ENCODE data around the gene ETV3L. TPM values are rescaled to one million over a fixed set of nuclear protein-coding genes. Genes with fewer than 3 reads are reported as not detected.

The ETV3L gene
- total RNA-seq, 1 experiment from 2014 or later, result 0.13 TPM

DNA sequence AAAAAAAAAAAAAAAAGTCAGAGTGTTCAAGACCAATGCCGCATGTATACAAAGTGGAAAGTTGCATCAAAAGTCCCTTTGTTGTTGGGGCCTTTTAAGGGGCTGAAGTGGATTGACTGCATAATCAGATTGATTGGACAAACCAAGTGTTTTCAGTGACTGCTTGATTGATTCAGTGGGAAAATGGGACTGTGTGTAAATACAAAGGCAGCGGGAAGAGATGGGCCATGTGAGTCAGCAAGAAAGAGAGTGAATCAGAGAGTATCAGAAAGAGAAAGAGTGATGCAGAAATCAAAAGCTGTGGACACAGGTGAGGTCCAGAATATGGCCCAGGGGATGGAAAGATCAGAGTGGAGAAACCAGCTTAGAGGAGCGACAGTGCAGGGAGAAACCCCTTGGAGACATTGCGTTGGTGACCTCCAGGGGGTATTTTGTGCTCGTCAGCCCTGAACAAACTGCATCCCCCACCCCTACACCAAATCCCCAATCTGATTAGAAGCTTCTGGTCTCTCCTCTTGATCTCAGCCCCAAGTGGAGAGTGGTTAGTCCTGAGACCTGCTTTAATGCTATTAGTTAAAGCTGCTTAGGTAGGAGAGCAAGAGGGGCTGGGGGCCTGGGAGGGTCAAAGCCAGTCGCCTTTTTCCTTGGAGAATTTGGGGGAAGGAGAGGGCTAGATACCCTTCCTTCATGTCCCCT, 5.1 kb upstream of the ETV3L start:
- CTCF ChIA-PET, result interaction anchor here (3.2 kb wide), 1 partner anchor 14 kb away, joined by 18 read pairs; no protein-coding TSS in a partner anchor
- no peak overlapping the region for H3K4me3 Mint-ChIP-seq
- POLR2A ChIA-PET, result no interaction called here
- TF ChIP-seq FOXP4 (CRISPR knock-in tag; IDR thresholded peaks at IDR 0.05), result no peak
- TF ChIP-seq, protein P1, sequence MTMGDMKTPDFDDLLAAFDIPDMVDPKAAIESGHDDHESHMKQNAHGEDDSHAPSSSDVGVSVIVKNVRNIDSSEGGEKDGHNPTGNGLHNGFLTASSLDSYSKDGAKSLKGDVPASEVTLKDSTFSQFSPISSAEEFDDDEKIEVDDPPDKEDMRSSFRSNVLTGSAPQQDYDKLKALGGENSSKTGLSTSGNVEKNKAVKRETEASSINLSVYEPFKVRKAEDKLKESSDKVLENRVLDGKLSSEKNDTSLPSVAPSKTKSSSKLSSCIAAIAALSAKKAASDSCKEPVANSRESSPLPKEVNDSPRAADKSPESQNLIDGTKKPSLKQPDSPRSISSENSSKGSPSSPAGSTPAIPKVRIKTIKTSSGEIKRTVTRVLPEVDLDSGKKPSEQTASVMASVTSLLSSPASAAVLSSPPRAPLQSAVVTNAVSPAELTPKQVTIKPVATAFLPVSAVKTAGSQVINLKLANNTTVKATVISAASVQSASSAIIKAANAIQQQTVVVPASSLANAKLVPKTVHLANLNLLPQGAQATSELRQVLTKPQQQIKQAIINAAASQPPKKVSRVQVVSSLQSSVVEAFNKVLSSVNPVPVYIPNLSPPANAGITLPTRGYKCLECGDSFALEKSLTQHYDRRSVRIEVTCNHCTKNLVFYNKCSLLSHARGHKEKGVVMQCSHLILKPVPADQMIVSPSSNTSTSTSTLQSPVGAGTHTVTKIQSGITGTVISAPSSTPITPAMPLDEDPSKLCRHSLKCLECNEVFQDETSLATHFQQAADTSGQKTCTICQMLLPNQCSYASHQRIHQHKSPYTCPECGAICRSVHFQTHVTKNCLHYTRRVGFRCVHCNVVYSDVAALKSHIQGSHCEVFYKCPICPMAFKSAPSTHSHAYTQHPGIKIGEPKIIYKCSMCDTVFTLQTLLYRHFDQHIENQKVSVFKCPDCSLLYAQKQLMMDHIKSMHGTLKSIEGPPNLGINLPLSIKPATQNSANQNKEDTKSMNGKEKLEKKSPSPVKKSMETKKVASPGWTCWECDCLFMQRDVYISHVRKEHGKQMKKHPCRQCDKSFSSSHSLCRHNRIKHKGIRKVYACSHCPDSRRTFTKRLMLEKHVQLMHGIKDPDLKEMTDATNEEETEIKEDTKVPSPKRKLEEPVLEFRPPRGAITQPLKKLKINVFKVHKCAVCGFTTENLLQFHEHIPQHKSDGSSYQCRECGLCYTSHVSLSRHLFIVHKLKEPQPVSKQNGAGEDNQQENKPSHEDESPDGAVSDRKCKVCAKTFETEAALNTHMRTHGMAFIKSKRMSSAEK (CRISPR knock-in tag; IDR thresholded peaks at IDR 0.05; ENCODE audit: borderline replicate concordance), result no peak
- no peak for TF ChIP-seq ZNF232 (CRISPR knock-in tag; IDR thresholded peaks at IDR 0.05)
- H3K36me3 Mint-ChIP-seq, result no peaks in the 10 kb centered on the region
- H3K27ac Mint-ChIP-seq, result no peak overlapping the region
- H3K9me3 Mint-ChIP-seq, result no peaks in the 10 kb centered on the region
- H3K27me3 Mint-ChIP-seq (ENCODE audit: low read depth), result peaks cover 27% of the 10 kb centered on the region
- no peak for ATAC-seq
- no peak for DNase-seq (ENCODE audit: low spot score)
- peaks cover 23% of the 10 kb centered on the region for H3K4me1 Mint-ChIP-seq

DNA sequence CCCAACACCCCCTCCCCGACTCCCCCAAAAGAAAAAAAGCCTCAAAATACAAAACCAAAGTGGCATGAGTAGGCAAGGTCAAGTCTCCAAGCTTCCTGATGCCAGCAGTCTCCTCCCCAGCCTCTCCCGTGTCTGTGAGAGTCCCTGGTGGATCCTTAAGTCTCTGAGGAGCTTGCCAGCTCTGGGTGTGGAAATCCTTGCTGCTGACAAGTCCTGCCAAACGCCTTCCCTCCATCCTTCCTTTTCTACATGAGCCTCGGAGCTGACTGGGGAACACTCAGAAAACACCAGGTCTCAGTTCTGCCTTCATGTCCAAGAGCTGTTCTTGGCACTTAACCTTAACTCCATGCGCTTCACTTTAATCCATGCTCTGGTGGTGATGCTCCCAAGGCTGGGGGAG, 3.7 kb upstream of the ETV3L start:
- Mint-ChIP-seq H3K27me3 (ENCODE audit: low read depth) (peaks cover 20% of the 10 kb centered on the region), H3K4me3 (no peak overlapping the region), H3K4me1 (peaks cover 27% of the 10 kb centered on the region), H3K9me3 (no peaks in the 10 kb centered on the region), H3K27ac (no peak overlapping the region), H3K36me3 (no peaks in the 10 kb centered on the region)
- ChIA-PET POLR2A (interaction anchor here (1.0 kb wide), 1 partner anchor 53 kb away, joined by 3 read pairs; no protein-coding TSS in a partner anchor), CTCF (interaction anchor here (2.7 to 3.2 kb wide), 2 partner anchors 13 to 52 kb away, joined by 7 to 18 read pairs; no protein-coding TSS in a partner anchor)
- no peak for TF ChIP-seq TCF7 (CRISPR knock-in tag; IDR thresholded peaks at IDR 0.05; ENCODE audit: low read depth)
- no peak for TF ChIP-seq CDX4 (CRISPR knock-in tag; IDR thresholded peaks at IDR 0.05; ENCODE audit: borderline replicate concordance)
- TF ChIP-seq NFYB (CRISPR knock-in tag; conservative IDR thresholded peaks at IDR 0.05; ENCODE audit: low read depth), result no peak
- no peak for TF ChIP-seq ESRRA (CRISPR knock-in tag; IDR thresholded peaks at IDR 0.05; ENCODE audit: borderline replicate concordance)
- TF ChIP-seq ZNF121 (CRISPR knock-in tag; IDR thresholded peaks at IDR 0.05), result no peak
- TF ChIP-seq CREM (CRISPR knock-in tag; IDR thresholded peaks at IDR 0.05), result no peak
- TF ChIP-seq ELF4 (CRISPR knock-in tag; IDR thresholded peaks at IDR 0.05; ENCODE audit: low read depth), result no peak
- no peak for TF ChIP-seq FOXP1 (CRISPR knock-in tag; IDR thresholded peaks at IDR 0.05; ENCODE audit: borderline replicate concordance)
- TF ChIP-seq TEAD4 (CRISPR knock-in tag; IDR thresholded peaks at IDR 0.05), result no peak
- no peak for TF ChIP-seq STAT6 (CRISPR knock-in tag; conservative IDR thresholded peaks at IDR 0.05; ENCODE audit: low read depth)
- no peak for TF ChIP-seq JAZF1 (CRISPR knock-in tag; IDR thresholded peaks at IDR 0.05)
- TF ChIP-seq TP53 (CRISPR knock-in tag; IDR thresholded peaks at IDR 0.05), result no peak
- ATAC-seq, result no peak
- DNase-seq (ENCODE audit: low spot score), result no peak
